T-cell (primary cell): ENCODE data around the gene C7orf57. TPM values are rescaled to one million over a fixed set of nuclear protein-coding genes. Genes with fewer than 3 reads are reported as not detected.

Experiments used
- ATAC-seq, 4 experiments: fragments of 200-7000 bp in 3 of 4; fragments of 150-1000 bp in 1 of 4; cut with Tn5 transposase; replicated peaks in 1 of 4; 1 replicate in 3 of 4; 2 replicates in 1 of 4; pipeline ENCODE4 v1.10.0; 2021; ENCODE audit warnings: moderate library complexity in 3 of 4, mild to moderate bottlenecking in 2 of 4, moderate number of reproducible peaks in 1 of 4
- CTCF ChIA-PET, 2 donors: fragments of 300-600 bp; sonication (Branson Sonifier 250); formaldehyde crosslinking; loops; one replicate each; lab custom pipeline; 2022; ENCODE audit warnings: antibody characterized with exemption in 2 of 2; lab: Charles Lee
- POLR2A ChIA-PET, 2 donors: fragments of 300-600 bp; sonication (Branson Sonifier 250); formaldehyde crosslinking; loops; one replicate each; lab custom pipeline; 2022; ENCODE audit warnings: antibody characterized with exemption in 2 of 2; lab: Charles Lee
- DNase-seq, 35 experiments: peaks; one replicate each; pipeline versions ENCODE4 v3.0.0 to v3.0.0-alpha.2; 2013 to 2023
- H3K27ac ChIP-seq: one replicate; pipeline ENCODE4 v1.5.1; 2013; ENCODE audit warnings: low read length
- H3K27me3 ChIP-seq, 2 experiments: replicated peaks in 1 of 2; 1 replicate in 1 of 2; 2 replicates in 1 of 2; pipeline versions ENCODE4 v1.6.1 to v1.7.0; 2013; ENCODE audit warnings: low read length in 1 of 2, mixed read lengths in 1 of 2; ENCODE audit not compliant: control insufficient read depth in 2 of 2, insufficient read depth in 2 of 2; ENCODE audit errors: extremely low read depth in 1 of 2
- H3K36me3 ChIP-seq, 2 donors: 1 replicate in 1 of 2; 2 replicates in 1 of 2; pipeline versions ENCODE4 v1.6.1 to v1.7.0; 2013; ENCODE audit warnings: low read length in 1 of 2; ENCODE audit not compliant: control insufficient read depth in 2 of 2, insufficient read depth in 1 of 2; ENCODE audit errors: extremely low read depth in 1 of 2
- H3K4me1 ChIP-seq, 2 experiments: 1 replicate in 1 of 2; 2 replicates in 1 of 2; pipeline versions ENCODE4 v1.6.1 to v1.7.0; 2013; ENCODE audit warnings: low read length in 2 of 2, mixed read lengths in 1 of 2; ENCODE audit not compliant: insufficient read depth in 2 of 2, control insufficient read depth in 1 of 2; ENCODE audit errors: extremely low read depth in 1 of 2
- H3K4me3 ChIP-seq, 2 donors: 1 replicate in 1 of 2; 2 replicates in 1 of 2; pipeline versions ENCODE4 v1.5.1 to v1.7.0; 2013; ENCODE audit warnings: mild to moderate bottlenecking in 2 of 2, low read length in 1 of 2, moderate library complexity in 1 of 2; ENCODE audit not compliant: control insufficient read depth in 1 of 2; ENCODE audit errors: extremely low read depth in 1 of 2
- H3K9me3 ChIP-seq: 2 replicates; pipeline ENCODE4 v1.7.0; 2013
- H3K27ac Mint-ChIP-seq, 2 donors: one replicate each; pipeline ENCODE4 v1.8.0; 2020 to 2021; ENCODE audit warnings: mild to moderate bottlenecking in 2 of 2, mixed read lengths in 2 of 2
- H3K27me3 Mint-ChIP-seq, 2 donors: one replicate each; pipeline ENCODE4 v1.8.0; 2021 to 2022; ENCODE audit warnings: mixed read lengths in 2 of 2
- H3K36me3 Mint-ChIP-seq: one replicate; pipeline ENCODE4 v1.8.0; 2021; ENCODE audit warnings: mixed read lengths
- H3K4me1 Mint-ChIP-seq, 3 donors: one replicate each; pipeline ENCODE4 v1.8.0; 2020 to 2022; ENCODE audit warnings: mixed read lengths in 3 of 3, mild to moderate bottlenecking in 1 of 3
- H3K4me3 Mint-ChIP-seq, 3 donors: one replicate each; pipeline ENCODE4 v1.8.0; 2020 to 2022; ENCODE audit warnings: mild to moderate bottlenecking in 3 of 3, mixed read lengths in 3 of 3, moderate library complexity in 3 of 3
- H3K9me3 Mint-ChIP-seq, 3 donors: one replicate each; pipeline ENCODE4 v1.8.0; 2020 to 2022; ENCODE audit warnings: mixed read lengths in 3 of 3
- WGBS: methylation state at CpG from one replicate; pipeline ENCODE4 v1.1.5; 2013; ENCODE audit warnings: missing lambda C conversion rate; ENCODE audit not compliant: insufficient coverage; 5-methylcytosine and 5-hydroxymethylcytosine counted together
- total RNA-seq, 35 experiments: library from RNA in 6 of 35; stranded (reverse) in 6 of 35; fragments of 120-200 nt in 1 of 35; gene quantifications; one replicate each; pipeline versions ENCODE4 v1.2.1 to v1.2.4 and lab custom pipeline; 2013 to 2026

Gene C7orf57
- total RNA-seq, 5 donors from 2014 or later (not counting 1 experiment from before 2014, with no cell fraction given) = 0.18 to 2.0 (median 0.44) TPM

- H3K27ac Mint-ChIP-seq = no peak overlapping the region
- WGBS = 90% methylated on average over 3 of the region's 4 CpGs
These were observed 17.7 kb upstream of the C7orf57 start for GRCh38 chr7:48017674-48018073.

GRCh38 chr7:48025624-48026023 lies 9.7 kb upstream of the C7orf57 start:
- WGBS = no CpG with 5 or more reads among the region's 5 CpGs
- no peaks in the 10 kb centered on the region for H3K36me3 ChIP-seq
- no peaks in the 10 kb centered on the region for H3K4me1 ChIP-seq
- Mint-ChIP-seq H3K36me3 (no peaks in the 10 kb centered on the region), H3K4me3 (no peak overlapping the region), H3K9me3 (peaks cover 12 to 22% (median 13%) of the 10 kb centered on the region in 3 donors), H3K27me3 (peaks cover 15 to 29% of the 10 kb centered on the region in 2 donors), H3K27ac (no peak overlapping the region), H3K4me1 (no peaks in the 10 kb centered on the region)
- H3K9me3 ChIP-seq = no peaks in the 10 kb centered on the region
- ATAC-seq (no peak), DNase-seq (no peak)
- H3K27me3 ChIP-seq = peaks cover 0 to 4% of the 10 kb centered on the region in 2 experiments
- ChIA-PET POLR2A (no interaction called here), CTCF (no interaction called here)
- no peak overlapping the region for H3K27ac ChIP-seq
- no peak overlapping the region for H3K4me3 ChIP-seq

More at GRCh38 chr7:48017674-48018073, 17.7 kb upstream of the C7orf57 start:
- no peaks in the 10 kb centered on the region for H3K36me3 Mint-ChIP-seq
- no peak overlapping the region for H3K4me3 ChIP-seq
- ChIA-PET CTCF (no interaction called here), POLR2A (no interaction called here)
- no peaks in the 10 kb centered on the region for H3K4me1 ChIP-seq
- H3K27ac ChIP-seq = no peak overlapping the region
- no peak for DNase-seq
- ATAC-seq = no peak
- no peaks in the 10 kb centered on the region for H3K36me3 ChIP-seq
- H3K27me3 ChIP-seq = peaks cover 0 to 6% of the 10 kb centered on the region in 2 experiments
- no peaks in the 10 kb centered on the region for H3K4me1 Mint-ChIP-seq
- H3K4me3 Mint-ChIP-seq = no peak overlapping the region
- peaks cover 9 to 20% of the 10 kb centered on the region in 2 donors for H3K27me3 Mint-ChIP-seq
- H3K9me3 ChIP-seq = no peaks in the 10 kb centered on the region
- H3K9me3 Mint-ChIP-seq = peaks cover 4 to 23% (median 13%) of the 10 kb centered on the region in 3 donors

GRCh38 chr7:48028938-48029337 lies 6.4 kb upstream of the C7orf57 start, which contains the start of gene SUN3:
Gene SUN3, minus strand, starts transcription at chr7:48029107. Its CDS starts 169 bp downstream, at chr7:48028938.
- no peak for DNase-seq
- CTCF ChIA-PET = no interaction called here
- H3K27ac ChIP-seq = no peak within 1 kb of the TSS
- ATAC-seq = no peak
- H3K4me1 ChIP-seq = no peaks in the 10 kb centered on the region
- Mint-ChIP-seq H3K9me3 (peaks cover 2 to 7% (median 4%) of the 10 kb centered on the region in 3 donors), H3K27me3 (peaks cover 16 to 41% of the 10 kb centered on the region in 2 donors), H3K36me3 (no peaks in the 10 kb centered on the region), H3K4me1 (no peaks in the 10 kb centered on the region), H3K4me3 (no peak within 1 kb of the TSS), H3K27ac (no peak within 1 kb of the TSS)
- POLR2A ChIA-PET = no interaction called here
- H3K4me3 ChIP-seq = no peak within 1 kb of the TSS
- WGBS = 80% methylated on average over 1 of the region's 6 CpGs
- no peaks in the 10 kb centered on the region for H3K36me3 ChIP-seq
- H3K27me3 ChIP-seq = peaks cover 0 to 4% of the 10 kb centered on the region in 2 experiments
- H3K9me3 ChIP-seq = no peaks in the 10 kb centered on the region

- peaks cover 21 to 46% of the 10 kb centered on the region in 2 donors for H3K27me3 Mint-ChIP-seq
- POLR2A ChIA-PET = no interaction called here
These were observed 4.2 kb upstream of the C7orf57 start for GRCh38 chr7:48031111-48031510.

GRCh38 chr7:48033922-48034321 lies 1.4 kb upstream of the C7orf57 start:
- no peaks in the 10 kb centered on the region for H3K9me3 Mint-ChIP-seq
- POLR2A ChIA-PET = no interaction called here

More at GRCh38 chr7:48031111-48031510, 4.2 kb upstream of the C7orf57 start:
- no peak overlapping the region for H3K27ac Mint-ChIP-seq
- Histone ChIP-seq H3K4me3 (no peak overlapping the region), H3K9me3 (no peaks in the 10 kb centered on the region), H3K27ac (no peak overlapping the region), H3K36me3 (no peaks in the 10 kb centered on the region), H3K4me1 (peaks cover 4 to 13% of the 10 kb centered on the region in 2 experiments), H3K27me3 (peaks cover 9 to 10% of the 10 kb centered on the region in 2 experiments)
- no CpG with 5 or more reads among the region's 2 CpGs for WGBS
- H3K36me3 Mint-ChIP-seq = no peaks in the 10 kb centered on the region
- peaks cover 5 to 7% (median 5%) of the 10 kb centered on the region in 3 donors for H3K4me1 Mint-ChIP-seq
- no peak overlapping the region for H3K4me3 Mint-ChIP-seq
- CTCF ChIA-PET = no interaction called here
- no peaks in the 10 kb centered on the region for H3K9me3 Mint-ChIP-seq
- ATAC-seq (no peak), DNase-seq (no peak)

GRCh38 chr7:48035967-48036478 lies 680 bp downstream of the C7orf57 start:
- H3K27me3 ChIP-seq = peaks cover 12 to 17% of the 10 kb centered on the region in 2 experiments
- no peaks in the 10 kb centered on the region for H3K36me3 ChIP-seq
- Mint-ChIP-seq H3K4me3 (peak overlapping the region; percentile 77 to 86 (median 84)), H3K4me1 (peaks cover 6 to 18% (median 7%) of the 10 kb centered on the region in 3 donors), H3K9me3 (no peaks in the 10 kb centered on the region), H3K27ac (no peak overlapping the region), H3K36me3 (no peaks in the 10 kb centered on the region), H3K27me3 (peaks cover 15 to 22% of the 10 kb centered on the region in 2 donors)
- no peak overlapping the region for H3K27ac ChIP-seq
- peaks cover 4 to 15% of the 10 kb centered on the region in 2 experiments for H3K4me1 ChIP-seq
- whole genome bisulfite sequencing = 8% methylated on average over 41 of the region's 42 CpGs
- ATAC-seq (peak in 3 of 4 experiments; percentile 31 to 45 (median 42)), DNase-seq (peak in 3 of 35 experiments; percentile 10 to 39 (median 15))
- H3K9me3 ChIP-seq = no peaks in the 10 kb centered on the region
- ChIA-PET CTCF (no interaction called here), POLR2A (interaction anchor here in 1 of 2 donors (0.7 kb wide), 1 partner anchor 62 kb away, joined by 3 read pairs; no protein-coding TSS in a partner anchor)
- H3K4me3 ChIP-seq = peak overlapping the region; percentile 54 to 82

More at GRCh38 chr7:48033922-48034321, 1.4 kb upstream of the C7orf57 start:
- ATAC-seq (no peak), DNase-seq (no peak)
- peaks cover 6 to 15% (median 7%) of the 10 kb centered on the region in 3 donors for H3K4me1 Mint-ChIP-seq
- no peaks in the 10 kb centered on the region for H3K9me3 ChIP-seq
- WGBS = 92% methylated on average over 3 of the region's 5 CpGs
- H3K4me3 ChIP-seq = no peak overlapping the region
- H3K4me1 ChIP-seq = peaks cover 4 to 15% of the 10 kb centered on the region in 2 experiments
- no peaks in the 10 kb centered on the region for H3K36me3 ChIP-seq
- no peaks in the 10 kb centered on the region for H3K36me3 Mint-ChIP-seq
- no peak overlapping the region for H3K4me3 Mint-ChIP-seq
- no peak overlapping the region for H3K27ac ChIP-seq
- CTCF ChIA-PET = interaction anchor here in 1 of 2 donors (0.7 kb wide), 1 partner anchor 97 kb away, joined by 3 read pairs; no protein-coding TSS in a partner anchor
- no peak overlapping the region for H3K27ac Mint-ChIP-seq
- H3K27me3 Mint-ChIP-seq = peaks cover 24 to 40% of the 10 kb centered on the region in 2 donors
- peaks cover 12 to 17% of the 10 kb centered on the region in 2 experiments for H3K27me3 ChIP-seq
